K562 (cell line): ENCODE results near the gene ARHGAP9. TPM values are rescaled to one million over a fixed set of nuclear protein-coding genes. Genes with fewer than 3 reads are reported as not detected.

Experiments
- GTF2A2 ChIP-seq: IDR thresholded peaks from 2 replicates; pipeline ENCODE4 v1.6.1; 2016; ENCODE audit warnings: mild to moderate bottlenecking, missing genetic modification characterization, missing compliant biosample characterization
- HLTF ChIP-seq: fragments of 450-650 bp; IDR thresholded peaks from 2 replicates; pipeline ENCODE4 v1.6.1; 2016
- KLF1 ChIP-seq: fragments of 450-650 bp; IDR thresholded peaks from 2 replicates; pipeline ENCODE4 v1.6.1; 2016; ENCODE audit warnings: missing genetic modification characterization, missing compliant biosample characterization
- KLF16 ChIP-seq: IDR thresholded peaks from 2 replicates; pipeline ENCODE4 v1.6.1; 2016; ENCODE audit warnings: antibody characterized with exemption
- L3MBTL2 ChIP-seq: fragments of 450-650 bp; IDR thresholded peaks from 2 replicates; pipeline ENCODE4 v1.6.1; 2016; ENCODE audit warnings: mild to moderate bottlenecking, moderate library complexity
- MAZ ChIP-seq, 2 experiments: fragments of 450-650 bp in 1 of 2; sonication (generic) in 1 of 2; formaldehyde crosslinking; IDR thresholded peaks in 1 of 2; conservative IDR thresholded peaks in 1 of 2; 2 replicates each; pipeline versions ENCODE4 v1.4.0 to v1.5.0; 2020; ENCODE audit warnings: mild to moderate bottlenecking in 1 of 2, missing genetic modification reagents in 1 of 2
- RAD51 ChIP-seq: fragments of 450-650 bp; IDR thresholded peaks from 2 replicates; pipeline ENCODE4 v1.7.1; 2016; ENCODE audit warnings: low read depth, mild to moderate bottlenecking, borderline replicate concordance
- RB1 ChIP-seq: fragments of 450-650 bp; IDR thresholded peaks from 2 replicates; pipeline ENCODE4 v1.6.1; 2017; ENCODE audit warnings: low read depth, mild to moderate bottlenecking
- RBM15 ChIP-seq: fragments of 200-400 bp; formaldehyde crosslinking; IDR thresholded peaks from 2 replicates; pipeline ENCODE4 v1.6.1; 2018; ENCODE audit warnings: mild to moderate bottlenecking, low read length, moderate library complexity; ENCODE audit not compliant: insufficient read depth
- RBM22 ChIP-seq: fragments of 200-400 bp; formaldehyde crosslinking; IDR thresholded peaks from 2 replicates; pipeline ENCODE4 v1.6.1; 2018; ENCODE audit warnings: low read length, low read depth; ENCODE audit not compliant: poor library complexity, severe bottlenecking
- RBM39 ChIP-seq: fragments of 200-400 bp; formaldehyde crosslinking; optimal IDR thresholded peaks from 2 replicates; pipeline ENCODE3; 2018; ENCODE audit warnings: low read depth, low read length
- ZNF408 ChIP-seq: fragments of 250-450 bp; sonication (Bioruptor Pico); IDR thresholded peaks from 2 replicates; pipeline ENCODE4 v1.4.0; 2020; ENCODE audit warnings: low read depth, mild to moderate bottlenecking, moderate library complexity
- polyA plus RNA-seq, 8 experiments: library from polyadenylated mRNA; depleted of rRNA in 4 of 8; stranded (reverse) in 5 of 8; unstranded in 3 of 8; fragments of >200 nt; fragmentation: Nextera tagmentation in 2 of 8; fragmentation: Illumina TruSeq in 1 of 8; extraction: Ambion mirVana in 2 of 8; extraction: Trizol in 1 of 8; gene quantifications; 2 replicates each; pipeline versions ENCODE4 v1.2.1 to v1.2.3, GENCODE V29; 2011 to 2014; ENCODE audit warnings: inconsistent platforms in 1 of 8, missing spikeins in 1 of 8
- total RNA-seq, 7 experiments: library from RNA; depleted of rRNA in 6 of 7; stranded (reverse); fragments of >200 nt in 6 of 7; fragmentation: Illumina TruSeq in 2 of 7; extraction: Trizol in 2 of 7; gene quantifications; 2 replicates each; pipeline versions ENCODE4 v1.2.1 to v1.2.3, GENCODE V29; 2011 to 2021; ENCODE audit warnings: low replicate concordance in 1 of 7
- TF ChIP-seq, protein P1 (sequence below): sonication (generic); formaldehyde crosslinking; IDR thresholded peaks from 2 replicates; pipeline ENCODE4 v1.8.0; 2022; ENCODE audit warnings: mild to moderate bottlenecking, missing genetic modification reagents
- TF ChIP-seq, protein P2 (sequence below): fragments of 200-800 bp; sonication (Bioruptor generic); IDR thresholded peaks from 2 replicates; pipeline ENCODE4 v1.6.1; 2016; ENCODE audit warnings: missing genetic modification characterization, missing compliant biosample characterization
- TF ChIP-seq, protein P3 (sequence below): sonication (generic); formaldehyde crosslinking; IDR thresholded peaks from 2 replicates; pipeline ENCODE4 v1.8.1; 2023; ENCODE audit warnings: mild to moderate bottlenecking, missing genetic modification reagents
- TF ChIP-seq, protein P4 (sequence below): fragments of 250-450 bp; sonication (Bioruptor Pico); IDR thresholded peaks from 2 replicates; pipeline ENCODE4 v1.6.1; 2021; ENCODE audit warnings: mild to moderate bottlenecking

Gene ARHGAP9
- total and polyA plus RNA-seq, 9 of the 15 experiments (the other 6 are each of a cell fraction or from before 2014, with no cell fraction given), result 1.5 to 10.2 (median 5.1) TPM

DNA sequence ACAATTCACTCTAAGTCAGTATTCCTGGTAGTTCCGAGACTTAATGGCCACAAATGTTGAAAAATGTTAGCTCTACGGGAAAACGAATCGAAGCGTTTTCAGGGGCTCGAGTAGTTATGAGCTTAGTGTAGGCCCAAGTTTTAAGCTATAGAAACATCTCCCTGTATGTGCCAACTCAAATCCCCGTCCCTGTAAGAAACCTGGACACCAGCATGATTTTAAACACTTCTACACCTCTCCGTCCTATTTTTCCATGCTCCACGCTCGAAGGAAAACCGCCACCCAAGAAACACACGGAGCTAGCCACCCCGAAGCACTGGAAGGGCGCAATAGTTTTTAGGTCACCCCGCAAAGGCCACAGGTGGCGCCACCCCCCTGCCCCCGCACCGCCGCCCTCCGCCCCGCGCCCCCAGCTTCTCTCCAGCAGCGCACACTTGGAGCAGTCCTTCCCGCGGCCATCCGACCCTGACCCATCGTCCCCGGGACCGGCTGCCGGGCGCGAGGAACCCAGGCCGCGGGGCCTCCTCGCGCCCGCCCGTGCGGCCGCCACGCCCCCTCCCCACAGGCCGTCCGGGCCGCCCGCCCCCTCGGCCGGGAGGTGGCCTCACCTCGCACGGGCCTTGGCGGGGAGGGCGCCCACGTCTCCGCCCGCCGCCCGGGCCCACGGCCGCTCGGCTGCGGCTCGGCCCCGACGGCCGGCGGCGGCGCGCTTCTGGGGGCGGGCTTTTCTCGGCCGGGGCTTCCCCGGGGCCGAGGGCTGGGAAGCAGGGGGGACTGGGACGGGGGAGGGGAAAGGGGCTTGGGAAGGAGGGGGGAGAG is 49.3 kb downstream of the ARHGAP9 start (continued):
- TF ChIP-seq MAZ (CRISPR knock-in tag; conservative IDR thresholded peaks at IDR 0.05 in 1 of 2, IDR thresholded peaks at IDR 0.05 in 1 of 2), result no peak
- no peak for TF ChIP-seq HLTF
- 0 out of 2 replicates have a peak, but pooled peaks have one; percentile 5 for TF ChIP-seq RAD51
- TF ChIP-seq, protein P1, sequence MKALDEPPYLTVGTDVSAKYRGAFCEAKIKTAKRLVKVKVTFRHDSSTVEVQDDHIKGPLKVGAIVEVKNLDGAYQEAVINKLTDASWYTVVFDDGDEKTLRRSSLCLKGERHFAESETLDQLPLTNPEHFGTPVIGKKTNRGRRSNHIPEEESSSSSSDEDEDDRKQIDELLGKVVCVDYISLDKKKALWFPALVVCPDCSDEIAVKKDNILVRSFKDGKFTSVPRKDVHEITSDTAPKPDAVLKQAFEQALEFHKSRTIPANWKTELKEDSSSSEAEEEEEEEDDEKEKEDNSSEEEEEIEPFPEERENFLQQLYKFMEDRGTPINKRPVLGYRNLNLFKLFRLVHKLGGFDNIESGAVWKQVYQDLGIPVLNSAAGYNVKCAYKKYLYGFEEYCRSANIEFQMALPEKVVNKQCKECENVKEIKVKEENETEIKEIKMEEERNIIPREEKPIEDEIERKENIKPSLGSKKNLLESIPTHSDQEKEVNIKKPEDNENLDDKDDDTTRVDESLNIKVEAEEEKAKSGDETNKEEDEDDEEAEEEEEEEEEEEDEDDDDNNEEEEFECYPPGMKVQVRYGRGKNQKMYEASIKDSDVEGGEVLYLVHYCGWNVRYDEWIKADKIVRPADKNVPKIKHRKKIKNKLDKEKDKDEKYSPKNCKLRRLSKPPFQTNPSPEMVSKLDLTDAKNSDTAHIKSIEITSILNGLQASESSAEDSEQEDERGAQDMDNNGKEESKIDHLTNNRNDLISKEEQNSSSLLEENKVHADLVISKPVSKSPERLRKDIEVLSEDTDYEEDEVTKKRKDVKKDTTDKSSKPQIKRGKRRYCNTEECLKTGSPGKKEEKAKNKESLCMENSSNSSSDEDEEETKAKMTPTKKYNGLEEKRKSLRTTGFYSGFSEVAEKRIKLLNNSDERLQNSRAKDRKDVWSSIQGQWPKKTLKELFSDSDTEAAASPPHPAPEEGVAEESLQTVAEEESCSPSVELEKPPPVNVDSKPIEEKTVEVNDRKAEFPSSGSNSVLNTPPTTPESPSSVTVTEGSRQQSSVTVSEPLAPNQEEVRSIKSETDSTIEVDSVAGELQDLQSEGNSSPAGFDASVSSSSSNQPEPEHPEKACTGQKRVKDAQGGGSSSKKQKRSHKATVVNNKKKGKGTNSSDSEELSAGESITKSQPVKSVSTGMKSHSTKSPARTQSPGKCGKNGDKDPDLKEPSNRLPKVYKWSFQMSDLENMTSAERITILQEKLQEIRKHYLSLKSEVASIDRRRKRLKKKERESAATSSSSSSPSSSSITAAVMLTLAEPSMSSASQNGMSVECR (CRISPR knock-in tag), result no peak
- TF ChIP-seq, protein P2, sequence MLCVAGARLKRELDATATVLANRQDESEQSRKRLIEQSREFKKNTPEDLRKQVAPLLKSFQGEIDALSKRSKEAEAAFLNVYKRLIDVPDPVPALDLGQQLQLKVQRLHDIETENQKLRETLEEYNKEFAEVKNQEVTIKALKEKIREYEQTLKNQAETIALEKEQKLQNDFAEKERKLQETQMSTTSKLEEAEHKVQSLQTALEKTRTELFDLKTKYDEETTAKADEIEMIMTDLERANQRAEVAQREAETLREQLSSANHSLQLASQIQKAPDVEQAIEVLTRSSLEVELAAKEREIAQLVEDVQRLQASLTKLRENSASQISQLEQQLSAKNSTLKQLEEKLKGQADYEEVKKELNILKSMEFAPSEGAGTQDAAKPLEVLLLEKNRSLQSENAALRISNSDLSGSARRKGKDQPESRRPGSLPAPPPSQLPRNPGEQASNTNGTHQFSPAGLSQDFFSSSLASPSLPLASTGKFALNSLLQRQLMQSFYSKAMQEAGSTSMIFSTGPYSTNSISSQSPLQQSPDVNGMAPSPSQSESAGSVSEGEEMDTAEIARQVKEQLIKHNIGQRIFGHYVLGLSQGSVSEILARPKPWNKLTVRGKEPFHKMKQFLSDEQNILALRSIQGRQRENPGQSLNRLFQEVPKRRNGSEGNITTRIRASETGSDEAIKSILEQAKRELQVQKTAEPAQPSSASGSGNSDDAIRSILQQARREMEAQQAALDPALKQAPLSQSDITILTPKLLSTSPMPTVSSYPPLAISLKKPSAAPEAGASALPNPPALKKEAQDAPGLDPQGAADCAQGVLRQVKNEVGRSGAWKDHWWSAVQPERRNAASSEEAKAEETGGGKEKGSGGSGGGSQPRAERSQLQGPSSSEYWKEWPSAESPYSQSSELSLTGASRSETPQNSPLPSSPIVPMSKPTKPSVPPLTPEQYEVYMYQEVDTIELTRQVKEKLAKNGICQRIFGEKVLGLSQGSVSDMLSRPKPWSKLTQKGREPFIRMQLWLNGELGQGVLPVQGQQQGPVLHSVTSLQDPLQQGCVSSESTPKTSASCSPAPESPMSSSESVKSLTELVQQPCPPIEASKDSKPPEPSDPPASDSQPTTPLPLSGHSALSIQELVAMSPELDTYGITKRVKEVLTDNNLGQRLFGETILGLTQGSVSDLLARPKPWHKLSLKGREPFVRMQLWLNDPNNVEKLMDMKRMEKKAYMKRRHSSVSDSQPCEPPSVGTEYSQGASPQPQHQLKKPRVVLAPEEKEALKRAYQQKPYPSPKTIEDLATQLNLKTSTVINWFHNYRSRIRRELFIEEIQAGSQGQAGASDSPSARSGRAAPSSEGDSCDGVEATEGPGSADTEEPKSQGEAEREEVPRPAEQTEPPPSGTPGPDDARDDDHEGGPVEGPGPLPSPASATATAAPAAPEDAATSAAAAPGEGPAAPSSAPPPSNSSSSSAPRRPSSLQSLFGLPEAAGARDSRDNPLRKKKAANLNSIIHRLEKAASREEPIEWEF (CRISPR knock-in tag), result no peak
- peak; percentile 69 for TF ChIP-seq RB1
- no peak for TF ChIP-seq ZNF408 (CRISPR knock-in tag)
- peak; percentile 62; the same call in 1 of the 2 replicates for TF ChIP-seq L3MBTL2
- TF ChIP-seq KLF16, result peak; percentile 15; the same call in 1 of the 2 replicates
- no peak for TF ChIP-seq RBM15
- TF ChIP-seq, protein P3, sequence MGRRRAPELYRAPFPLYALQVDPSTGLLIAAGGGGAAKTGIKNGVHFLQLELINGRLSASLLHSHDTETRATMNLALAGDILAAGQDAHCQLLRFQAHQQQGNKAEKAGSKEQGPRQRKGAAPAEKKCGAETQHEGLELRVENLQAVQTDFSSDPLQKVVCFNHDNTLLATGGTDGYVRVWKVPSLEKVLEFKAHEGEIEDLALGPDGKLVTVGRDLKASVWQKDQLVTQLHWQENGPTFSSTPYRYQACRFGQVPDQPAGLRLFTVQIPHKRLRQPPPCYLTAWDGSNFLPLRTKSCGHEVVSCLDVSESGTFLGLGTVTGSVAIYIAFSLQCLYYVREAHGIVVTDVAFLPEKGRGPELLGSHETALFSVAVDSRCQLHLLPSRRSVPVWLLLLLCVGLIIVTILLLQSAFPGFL (CRISPR knock-in tag), result no peak
- no peak for TF ChIP-seq RBM22
- TF ChIP-seq RBM39, result no peak
- TF ChIP-seq GTF2A2 (tag), result 0 out of 2 replicates have a peak, but pooled peaks have one; percentile 29
- TF ChIP-seq KLF1 (tag), result no peak
- TF ChIP-seq, protein P4, sequence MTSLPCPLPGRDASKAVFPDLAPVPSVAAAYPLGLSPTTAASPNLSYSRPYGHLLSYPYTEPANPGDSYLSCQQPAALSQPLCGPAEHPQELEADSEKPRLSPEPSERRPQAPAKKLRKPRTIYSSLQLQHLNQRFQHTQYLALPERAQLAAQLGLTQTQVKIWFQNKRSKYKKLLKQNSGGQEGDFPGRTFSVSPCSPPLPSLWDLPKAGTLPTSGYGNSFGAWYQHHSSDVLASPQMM (CRISPR knock-in tag), result no peak
